ENCODE data around the gene DNAH7.
"Not testable (repeated sequence)": the region's sequence is repeated elsewhere in the genome, so short reads cannot be mapped to it uniquely, and the experiment has no call there.

Gene DNAH7

GRCh38 chr2:195695002-195695631 is 373.5 kb downstream of the DNAH7 start:
- Histone ChIP-seq H3K4me3 (ENCODE audit: low read depth, low read length) (no peak overlapping the region), H3K27ac (ENCODE audit: low read depth, low read length) (peak overlapping the region; percentile 63), H3K9ac (ENCODE audit: low read length) (peak overlapping the region; percentile 58), H3K4me1 (ENCODE audit: control insufficient read depth, insufficient read depth, low read length) (peaks cover 17% of the 10 kb centered on the region), H3K36me3 (ENCODE audit: control insufficient read depth, insufficient read depth, low read length) (0 out of 2 replicates have a peak, but pooled peaks cover 5% of the 10 kb centered on the region), H3K27me3 (ENCODE audit: control insufficient read depth, insufficient read depth, low read length) (no peaks in the 10 kb centered on the region), H3K9me3 (ENCODE audit: control insufficient read depth, insufficient read depth, low read depth, low read length) (peaks cover 11% of the 10 kb centered on the region; the same call in 1 of the 2 replicates)

GRCh38 chr2:195694553-195694952 is 374.1 kb downstream of the DNAH7 start:
- Histone ChIP-seq H3K27me3 (ENCODE audit: control insufficient read depth, insufficient read depth, low read length) (no peaks in the 10 kb centered on the region), H3K4me3 (ENCODE audit: low read depth, low read length) (no peak overlapping the region), H3K4me1 (ENCODE audit: control insufficient read depth, insufficient read depth, low read length) (peaks cover 17% of the 10 kb centered on the region), H3K36me3 (ENCODE audit: control insufficient read depth, insufficient read depth, low read length) (0 out of 2 replicates have a peak, but pooled peaks cover 7% of the 10 kb centered on the region), H3K9ac (ENCODE audit: low read length) (no peak overlapping the region), H3K27ac (ENCODE audit: low read depth, low read length) (peak overlapping the region; percentile 63; the same call in 1 of the 2 replicates), H3K9me3 (ENCODE audit: control insufficient read depth, insufficient read depth, low read depth, low read length) (peaks cover 9% of the 10 kb centered on the region; the same call in 1 of the 2 replicates)

GRCh38 chr2:195692531-195692930 is 376.1 kb downstream of the DNAH7 start:
- not testable (repeated sequence) for H3K9me3 ChIP-seq (ENCODE audit: control insufficient read depth, insufficient read depth, low read depth, low read length)
- H3K4me1 ChIP-seq (ENCODE audit: control insufficient read depth, insufficient read depth, low read length) = peaks cover 20% of the 10 kb centered on the region

More at GRCh38 chr2:195692531-195692930, 376.1 kb downstream of the DNAH7 start:
- H3K36me3 ChIP-seq (ENCODE audit: control insufficient read depth, insufficient read depth, low read length); H3K9ac ChIP-seq (ENCODE audit: low read length); H3K27ac ChIP-seq (ENCODE audit: low read depth, low read length); H3K27me3 ChIP-seq (ENCODE audit: control insufficient read depth, insufficient read depth, low read length); H3K4me3 ChIP-seq (ENCODE audit: low read depth, low read length): not testable (repeated sequence)
